ENCODE results near the gene HARBI1.

Gene HARBI1

GRCh38 chr11:46658259-46658658 is 41.2 kb upstream of the HARBI1 start:
- Histone ChIP-seq H3K27ac (no peak overlapping the region), H3K36me3 (ENCODE audit: insufficient read depth, low read length) (peaks cover 48% of the 10 kb centered on the region), H3K9ac (ENCODE audit: insufficient read length) (no peak overlapping the region), H3K9me3 (ENCODE audit: low read depth, low read length) (no peaks in the 10 kb centered on the region), H3K4me3 (no peak overlapping the region)
- no peak for TF ChIP-seq FOXP2 (optimal IDR thresholded peaks at IDR 0.05; ENCODE audit: control extremely low read depth, extremely low read length, insufficient read depth)
- no peak for TF ChIP-seq EZH2 (IDR thresholded peaks at IDR 0.05)
- TF ChIP-seq POLR2AphosphoS5 (IDR thresholded peaks at IDR 0.05; ENCODE audit: borderline replicate concordance, low read depth, low read length), result no peak
- DNase-seq (ENCODE audit: low read depth, low spot score), result no peak

GRCh38 chr11:46657186-46657585 is 40.2 kb upstream of the HARBI1 start:
- no peak for DNase-seq (ENCODE audit: low read depth, low spot score)
- Histone ChIP-seq H3K9ac (ENCODE audit: insufficient read length) (no peak overlapping the region), H3K36me3 (ENCODE audit: insufficient read depth, low read length) (peaks cover 45% of the 10 kb centered on the region), H3K27ac (no peak overlapping the region), H3K4me3 (no peak overlapping the region), H3K9me3 (ENCODE audit: low read depth, low read length) (no peaks in the 10 kb centered on the region)
- no peak for TF ChIP-seq EZH2 (IDR thresholded peaks at IDR 0.05)
- TF ChIP-seq POLR2AphosphoS5 (IDR thresholded peaks at IDR 0.05; ENCODE audit: borderline replicate concordance, low read depth, low read length), result no peak
- TF ChIP-seq FOXP2 (optimal IDR thresholded peaks at IDR 0.05; ENCODE audit: control extremely low read depth, extremely low read length, insufficient read depth), result no peak

- TF ChIP-seq POLR2AphosphoS5 (IDR thresholded peaks at IDR 0.05; ENCODE audit: borderline replicate concordance, low read depth, low read length) (no peak), FOXP2 (optimal IDR thresholded peaks at IDR 0.05; ENCODE audit: control extremely low read depth, extremely low read length, insufficient read depth) (no peak), EZH2 (IDR thresholded peaks at IDR 0.05) (no peak)
- no peaks in the 10 kb centered on the region for H3K9me3 ChIP-seq (ENCODE audit: low read depth, low read length)
- H3K9ac ChIP-seq (ENCODE audit: insufficient read length), result no peak overlapping the region
- peaks cover 57% of the 10 kb centered on the region for H3K36me3 ChIP-seq (ENCODE audit: insufficient read depth, low read length)
- no peak overlapping the region for H3K4me3 ChIP-seq
- no peak for DNase-seq (ENCODE audit: low read depth, low spot score)
- H3K27ac ChIP-seq, result no peak overlapping the region
These were observed 38.6 kb upstream of the HARBI1 start for GRCh38 chr11:46655631-46656030.

GRCh38 chr11:46649180-46649738 is 32.2 kb upstream of the HARBI1 start:
- DNase-seq (ENCODE audit: low read depth, low spot score), result no peak
- H3K9ac ChIP-seq (ENCODE audit: insufficient read length), result peak overlapping the region; percentile 26
- H3K9me3 ChIP-seq (ENCODE audit: low read depth, low read length), result no peaks in the 10 kb centered on the region
- H3K36me3 ChIP-seq (ENCODE audit: insufficient read depth, low read length), result peaks cover 56% of the 10 kb centered on the region
- peak overlapping the region; percentile 28; the same call in 1 of the 2 replicates for H3K27ac ChIP-seq
- TF ChIP-seq FOXP2 (optimal IDR thresholded peaks at IDR 0.05; ENCODE audit: control extremely low read depth, extremely low read length, insufficient read depth), result no peak
- TF ChIP-seq POLR2AphosphoS5 (IDR thresholded peaks at IDR 0.05; ENCODE audit: borderline replicate concordance, low read depth, low read length), result no peak
- no peak for TF ChIP-seq EZH2 (IDR thresholded peaks at IDR 0.05)
- no peak overlapping the region for H3K4me3 ChIP-seq

- Histone ChIP-seq H3K9ac (ENCODE audit: insufficient read length) (no peak overlapping the region), H3K4me3 (no peak overlapping the region), H3K27ac (no peak overlapping the region), H3K36me3 (ENCODE audit: insufficient read depth, low read length) (peaks cover 32% of the 10 kb centered on the region), H3K9me3 (ENCODE audit: low read depth, low read length) (no peaks in the 10 kb centered on the region)
- no peak for DNase-seq (ENCODE audit: low read depth, low spot score)
- TF ChIP-seq FOXP2 (optimal IDR thresholded peaks at IDR 0.05; ENCODE audit: control extremely low read depth, extremely low read length, insufficient read depth), result no peak
- no peak for TF ChIP-seq POLR2AphosphoS5 (IDR thresholded peaks at IDR 0.05; ENCODE audit: borderline replicate concordance, low read depth, low read length)
- TF ChIP-seq EZH2 (IDR thresholded peaks at IDR 0.05), result no peak
These were observed 27.0 kb upstream of the HARBI1 start for GRCh38 chr11:46643986-46644385.

GRCh38 chr11:46643531-46643930 is 26.5 kb upstream of the HARBI1 start:
- no peak overlapping the region for H3K9ac ChIP-seq (ENCODE audit: insufficient read length)
- H3K27ac ChIP-seq, result no peak overlapping the region
- H3K4me3 ChIP-seq, result no peak overlapping the region
- H3K36me3 ChIP-seq (ENCODE audit: insufficient read depth, low read length), result peaks cover 32% of the 10 kb centered on the region
- TF ChIP-seq FOXP2 (optimal IDR thresholded peaks at IDR 0.05; ENCODE audit: control extremely low read depth, extremely low read length, insufficient read depth) (no peak), EZH2 (IDR thresholded peaks at IDR 0.05) (no peak)
- H3K9me3 ChIP-seq (ENCODE audit: low read depth, low read length), result no peaks in the 10 kb centered on the region
- no peak for DNase-seq (ENCODE audit: low read depth, low spot score)

GRCh38 chr11:46642627-46643335 is 25.8 kb upstream of the HARBI1 start:
- H3K36me3 ChIP-seq (ENCODE audit: insufficient read depth, low read length), result peaks cover 29% of the 10 kb centered on the region
- H3K9me3 ChIP-seq (ENCODE audit: low read depth, low read length), result no peaks in the 10 kb centered on the region
- H3K4me3 ChIP-seq, result no peak overlapping the region
- no peak for TF ChIP-seq FOXP2 (optimal IDR thresholded peaks at IDR 0.05; ENCODE audit: control extremely low read depth, extremely low read length, insufficient read depth)
- no peak for TF ChIP-seq EZH2 (IDR thresholded peaks at IDR 0.05)
- no peak for TF ChIP-seq POLR2AphosphoS5 (IDR thresholded peaks at IDR 0.05; ENCODE audit: borderline replicate concordance, low read depth, low read length)
- H3K27ac ChIP-seq, result no peak overlapping the region
- no peak overlapping the region for H3K9ac ChIP-seq (ENCODE audit: insufficient read length)
- DNase-seq (ENCODE audit: low read depth, low spot score), result no peak

GRCh38 chr11:46641639-46642038 is 24.6 kb upstream of the HARBI1 start:
- H3K9me3 ChIP-seq (ENCODE audit: low read depth, low read length), result no peaks in the 10 kb centered on the region
- no peak overlapping the region for H3K27ac ChIP-seq
- H3K36me3 ChIP-seq (ENCODE audit: insufficient read depth, low read length), result peaks cover 19% of the 10 kb centered on the region

More at GRCh38 chr11:46641639-46642038, 24.6 kb upstream of the HARBI1 start:
- no peak for DNase-seq (ENCODE audit: low read depth, low spot score)
- Histone ChIP-seq H3K9ac (ENCODE audit: insufficient read length) (no peak overlapping the region), H3K4me3 (no peak overlapping the region)
- TF ChIP-seq EZH2 (IDR thresholded peaks at IDR 0.05) (no peak), POLR2AphosphoS5 (IDR thresholded peaks at IDR 0.05; ENCODE audit: borderline replicate concordance, low read depth, low read length) (no peak), FOXP2 (optimal IDR thresholded peaks at IDR 0.05; ENCODE audit: control extremely low read depth, extremely low read length, insufficient read depth) (no peak)
